MM.1S (cell line): ENCODE measurements around the gene ARHGEF33.

Experiments
- EZH2 ChIP-seq: fragments of 300-600 bp; sonication (generic); optimal IDR thresholded peaks from 2 replicates; pipeline ENCODE3; 2017; ENCODE audit warnings: low read depth, mild to moderate bottlenecking, antibody characterized with exemption, low read length, mixed read lengths
- EZH2phosphoT487 ChIP-seq: fragments of 300-600 bp; sonication (generic); IDR thresholded peaks from 2 replicates; pipeline ENCODE4 v1.6.1; 2018; ENCODE audit warnings: antibody characterized with exemption, low read length
- TF ChIP-seq, protein P1 (sequence below): fragments of 300-600 bp; sonication (generic); IDR thresholded peaks from 2 replicates; pipeline ENCODE4 v1.5.1; 2016; ENCODE audit warnings: antibody characterized with exemption, low read length, mixed read lengths

DNA sequence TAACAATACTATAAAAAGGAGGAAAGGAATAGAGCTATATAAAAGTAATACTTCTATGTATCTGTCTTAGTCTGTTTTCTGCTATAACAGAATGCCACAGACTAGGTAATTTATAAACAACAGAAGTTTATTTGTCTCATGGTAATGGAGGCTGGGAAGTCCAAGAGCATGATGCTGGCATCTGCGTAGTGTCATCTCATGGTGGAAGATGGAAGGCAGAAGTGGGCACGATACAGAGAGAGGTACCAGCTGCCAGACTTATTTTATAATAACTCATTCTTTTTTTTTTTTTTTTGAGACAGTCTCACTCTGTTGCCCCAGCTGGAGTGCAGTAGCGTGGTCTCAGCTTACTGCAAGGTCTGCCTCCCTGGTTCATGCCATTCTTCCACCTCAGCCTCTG lies 18.2 kb upstream of the ARHGEF33 start:
- TF ChIP-seq EZH2 (no peak), EZH2phosphoT487 (no peak)
- TF ChIP-seq, protein P1, sequence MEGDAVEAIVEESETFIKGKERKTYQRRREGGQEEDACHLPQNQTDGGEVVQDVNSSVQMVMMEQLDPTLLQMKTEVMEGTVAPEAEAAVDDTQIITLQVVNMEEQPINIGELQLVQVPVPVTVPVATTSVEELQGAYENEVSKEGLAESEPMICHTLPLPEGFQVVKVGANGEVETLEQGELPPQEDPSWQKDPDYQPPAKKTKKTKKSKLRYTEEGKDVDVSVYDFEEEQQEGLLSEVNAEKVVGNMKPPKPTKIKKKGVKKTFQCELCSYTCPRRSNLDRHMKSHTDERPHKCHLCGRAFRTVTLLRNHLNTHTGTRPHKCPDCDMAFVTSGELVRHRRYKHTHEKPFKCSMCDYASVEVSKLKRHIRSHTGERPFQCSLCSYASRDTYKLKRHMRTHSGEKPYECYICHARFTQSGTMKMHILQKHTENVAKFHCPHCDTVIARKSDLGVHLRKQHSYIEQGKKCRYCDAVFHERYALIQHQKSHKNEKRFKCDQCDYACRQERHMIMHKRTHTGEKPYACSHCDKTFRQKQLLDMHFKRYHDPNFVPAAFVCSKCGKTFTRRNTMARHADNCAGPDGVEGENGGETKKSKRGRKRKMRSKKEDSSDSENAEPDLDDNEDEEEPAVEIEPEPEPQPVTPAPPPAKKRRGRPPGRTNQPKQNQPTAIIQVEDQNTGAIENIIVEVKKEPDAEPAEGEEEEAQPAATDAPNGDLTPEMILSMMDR, result no peak
